ENCODE results near the gene SLC23A2. TPM values are rescaled to one million over a fixed set of nuclear protein-coding genes. Genes with fewer than 3 reads are reported as not detected.

Gene SLC23A2
- total RNA-seq, 4 donors from 2014 or later, result 4.6 to 15.2 (median 7.9) TPM

DNA sequence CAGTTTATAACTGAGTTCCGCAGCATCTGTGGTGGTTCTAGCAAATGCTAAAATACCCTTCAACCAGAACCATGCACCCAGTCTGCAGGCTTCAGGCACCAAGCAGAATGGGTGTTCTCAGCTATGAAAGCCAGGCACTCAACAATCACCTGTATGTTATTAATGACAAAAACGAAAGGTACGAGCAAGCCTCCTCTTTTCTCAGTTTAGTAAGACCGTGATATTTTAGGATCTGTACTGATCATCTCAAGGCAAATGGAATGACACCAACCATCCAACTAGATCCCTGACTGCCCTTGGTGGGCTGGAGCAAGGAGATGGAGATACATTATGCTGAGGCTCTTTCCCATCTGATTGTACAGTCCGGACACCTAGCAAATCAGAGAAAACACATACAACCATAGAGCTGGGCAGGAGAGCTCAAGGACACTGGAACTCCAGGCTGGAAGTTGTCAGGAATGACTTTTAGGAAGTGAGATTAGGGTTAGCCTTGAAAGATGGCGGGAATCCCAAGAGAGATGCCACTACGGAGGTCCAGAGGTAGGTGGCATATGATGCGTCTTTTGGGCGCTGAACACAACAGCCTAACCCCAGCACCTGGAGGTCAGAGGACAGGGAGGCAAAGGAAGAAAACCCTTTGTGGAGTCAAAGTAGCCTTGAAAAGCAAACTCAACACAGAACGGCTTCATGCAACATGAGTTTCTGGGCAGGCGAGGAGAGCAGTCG lies 33.4 kb downstream of the SLC23A2 start:
- intact Hi-C loops (cut with DNase I; ENCODE audit: low total_unique reads), result no loop called here
- TF ChIP-seq POLR2A (IDR thresholded peaks at IDR 0.05), result no peak
- TF ChIP-seq, protein P1, sequence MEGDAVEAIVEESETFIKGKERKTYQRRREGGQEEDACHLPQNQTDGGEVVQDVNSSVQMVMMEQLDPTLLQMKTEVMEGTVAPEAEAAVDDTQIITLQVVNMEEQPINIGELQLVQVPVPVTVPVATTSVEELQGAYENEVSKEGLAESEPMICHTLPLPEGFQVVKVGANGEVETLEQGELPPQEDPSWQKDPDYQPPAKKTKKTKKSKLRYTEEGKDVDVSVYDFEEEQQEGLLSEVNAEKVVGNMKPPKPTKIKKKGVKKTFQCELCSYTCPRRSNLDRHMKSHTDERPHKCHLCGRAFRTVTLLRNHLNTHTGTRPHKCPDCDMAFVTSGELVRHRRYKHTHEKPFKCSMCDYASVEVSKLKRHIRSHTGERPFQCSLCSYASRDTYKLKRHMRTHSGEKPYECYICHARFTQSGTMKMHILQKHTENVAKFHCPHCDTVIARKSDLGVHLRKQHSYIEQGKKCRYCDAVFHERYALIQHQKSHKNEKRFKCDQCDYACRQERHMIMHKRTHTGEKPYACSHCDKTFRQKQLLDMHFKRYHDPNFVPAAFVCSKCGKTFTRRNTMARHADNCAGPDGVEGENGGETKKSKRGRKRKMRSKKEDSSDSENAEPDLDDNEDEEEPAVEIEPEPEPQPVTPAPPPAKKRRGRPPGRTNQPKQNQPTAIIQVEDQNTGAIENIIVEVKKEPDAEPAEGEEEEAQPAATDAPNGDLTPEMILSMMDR (IDR thresholded peaks at IDR 0.05), result no peak
- no peak for DNase-seq (ENCODE audit: low spot score in 2 of 2)
- WGBS, 2 donors, result 94 to 97% methylated on average over 12 of the region's 12 CpGs
- no peak overlapping the region for H3K4me3 ChIP-seq (ENCODE audit: low read depth, poor library complexity, severe bottlenecking)

DNA sequence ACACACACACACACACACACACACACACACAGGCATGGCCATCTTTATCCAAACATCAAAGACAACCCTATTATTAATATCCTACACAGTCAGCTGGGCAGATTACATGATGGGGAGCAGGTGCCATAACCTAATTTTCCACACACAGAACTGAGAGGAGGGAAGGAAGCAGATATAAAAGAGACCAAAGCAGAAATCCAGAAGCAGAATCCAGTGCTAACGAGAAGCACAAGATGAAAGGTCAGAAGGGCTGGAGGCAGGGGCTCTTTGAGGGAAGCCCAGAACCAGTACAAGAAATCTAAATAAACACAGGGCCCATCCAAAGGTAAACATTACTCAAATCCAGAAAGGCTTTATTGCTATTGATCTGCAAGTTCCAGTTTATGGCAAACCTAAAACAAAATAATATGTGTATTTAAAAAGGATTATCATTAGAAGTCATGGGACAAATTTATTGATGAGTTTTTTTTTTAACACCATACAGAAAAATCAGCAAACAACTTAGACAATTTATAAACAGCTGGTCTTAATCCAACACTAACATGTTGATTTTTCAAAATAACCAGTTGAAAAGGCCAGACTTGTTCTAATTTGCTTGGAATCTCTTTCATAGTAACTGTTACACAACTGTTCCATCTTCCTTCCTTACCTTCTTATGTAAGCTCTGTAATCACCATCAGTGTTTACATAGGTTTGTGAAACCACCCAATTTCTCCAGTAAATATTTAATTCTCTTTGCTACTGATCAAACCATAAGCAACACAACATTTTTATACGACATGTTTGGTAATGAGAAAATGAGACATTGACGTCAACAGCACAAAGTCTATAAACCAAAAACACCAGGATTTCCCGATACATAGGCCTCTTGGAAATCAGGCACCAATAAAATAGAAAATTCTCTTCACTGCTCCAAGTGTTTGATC lies 34.2 kb downstream of the SLC23A2 start:
- intact Hi-C loops (cut with DNase I; ENCODE audit: low total_unique reads), result no loop called here
- WGBS, 2 donors, result 84 to 85% methylated on average over 4 of the region's 4 CpGs

DNA sequence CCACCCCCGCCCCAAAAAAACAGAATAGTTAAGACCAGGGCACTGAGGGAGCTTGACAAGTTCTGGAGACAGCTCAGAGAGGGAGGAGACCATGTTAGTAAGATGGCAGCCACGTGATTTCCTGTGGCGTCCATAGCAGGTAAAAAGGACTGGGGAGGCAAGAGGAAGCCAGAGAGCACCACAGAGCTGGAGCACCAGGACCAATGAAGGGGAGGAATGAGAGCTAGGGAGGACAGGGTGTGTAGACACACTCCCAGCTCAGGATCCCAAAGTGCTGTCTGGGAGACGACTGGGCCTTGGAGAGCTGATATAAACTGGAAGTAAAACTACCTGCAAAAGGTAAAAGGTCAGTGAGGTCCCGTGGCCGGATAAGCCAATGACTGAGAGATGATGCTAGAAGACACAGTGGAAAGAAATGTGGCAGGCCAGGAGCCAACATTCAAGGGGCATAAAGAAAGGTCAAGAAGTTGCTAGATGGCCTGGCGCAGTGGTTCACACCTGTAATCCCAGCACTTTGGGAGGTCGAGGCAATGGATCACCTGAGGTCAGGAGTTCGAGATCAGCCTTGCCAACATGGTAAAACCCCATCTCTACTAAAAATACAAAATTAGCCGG lies 39.0 kb downstream of the SLC23A2 start:
- no peak for DNase-seq (ENCODE audit: low spot score in 2 of 2)
- WGBS, 2 donors, result 93 to 95% methylated on average over 10 of the region's 10 CpGs
- no peak for TF ChIP-seq POLR2A (IDR thresholded peaks at IDR 0.05)
- TF ChIP-seq, protein P1 (IDR thresholded peaks at IDR 0.05), result no peak
- intact Hi-C loops (cut with DNase I; ENCODE audit: low total_unique reads), result no loop called here
- no peak overlapping the region for H3K4me3 ChIP-seq (ENCODE audit: low read depth, poor library complexity, severe bottlenecking)

More for the DNA sequence above, 34.2 kb downstream of the SLC23A2 start:
- no peak overlapping the region for H3K4me3 ChIP-seq (ENCODE audit: low read depth, poor library complexity, severe bottlenecking)
- no peak for DNase-seq (ENCODE audit: low spot score in 2 of 2)
- no peak for TF ChIP-seq POLR2A (IDR thresholded peaks at IDR 0.05)
- TF ChIP-seq, protein P1 (IDR thresholded peaks at IDR 0.05), result no peak

DNA sequence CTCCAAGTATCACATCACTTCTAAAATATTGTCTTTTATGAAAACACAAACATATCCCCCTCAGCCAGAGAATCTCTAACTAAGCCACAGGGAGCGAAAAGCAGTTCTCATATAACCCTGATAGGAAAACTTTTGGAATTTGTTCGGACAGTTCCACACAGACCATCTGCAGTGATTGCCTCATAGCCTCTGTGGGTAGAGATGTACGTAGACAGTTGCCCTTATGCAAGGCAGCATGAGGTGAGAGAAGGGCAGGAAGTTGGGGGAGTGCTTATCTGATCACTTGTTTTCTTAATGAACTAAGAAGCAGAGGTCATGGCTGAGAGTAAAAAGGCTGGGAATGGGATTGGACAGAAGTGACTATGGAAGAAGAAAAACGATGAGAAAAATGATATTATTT lies 39.6 kb downstream of the SLC23A2 start:
- no peak for TF ChIP-seq POLR2A (IDR thresholded peaks at IDR 0.05)
- TF ChIP-seq, protein P1 (IDR thresholded peaks at IDR 0.05), result no peak
- DNase-seq (ENCODE audit: low spot score in 2 of 2), result no peak
- 81 to 85% methylated on average over 4 of the region's 4 CpGs for WGBS, 2 donors
- intact Hi-C loops (cut with DNase I; ENCODE audit: low total_unique reads), result no loop called here
- H3K4me3 ChIP-seq (ENCODE audit: low read depth, poor library complexity, severe bottlenecking), result no peak overlapping the region

DNA sequence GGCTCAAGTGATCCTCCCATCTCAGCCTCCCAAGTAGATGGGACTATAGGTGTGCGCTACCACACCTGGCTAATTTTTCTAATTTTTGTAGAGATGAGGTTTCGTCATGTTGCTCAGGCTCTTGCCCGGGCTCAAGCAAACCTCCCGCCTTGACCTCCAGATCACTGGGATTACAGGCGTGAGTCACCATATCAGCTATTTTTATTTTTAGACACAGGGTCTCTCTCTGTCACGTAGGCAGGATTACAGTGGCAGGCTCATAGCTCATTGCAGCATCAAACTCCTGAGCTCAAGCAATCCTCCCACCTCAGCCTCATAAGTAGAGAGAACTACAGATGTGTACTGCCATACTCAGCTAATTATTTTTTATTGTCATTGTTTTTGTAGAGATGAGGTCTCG lies 41.7 kb downstream of the SLC23A2 start:
- DNase-seq (ENCODE audit: low spot score in 2 of 2), result no peak
- H3K4me3 ChIP-seq (ENCODE audit: low read depth, poor library complexity, severe bottlenecking), result no peak overlapping the region
- TF ChIP-seq, protein P1 (IDR thresholded peaks at IDR 0.05), result no peak
- TF ChIP-seq POLR2A (IDR thresholded peaks at IDR 0.05), result no peak
- intact Hi-C loops (cut with DNase I; ENCODE audit: low total_unique reads), result no loop called here
- 93% methylated on average over 7 of the region's 7 CpGs for WGBS, 2 donors
